ENCODE measurements around the gene SRCAP.

Gene SRCAP

DNA sequence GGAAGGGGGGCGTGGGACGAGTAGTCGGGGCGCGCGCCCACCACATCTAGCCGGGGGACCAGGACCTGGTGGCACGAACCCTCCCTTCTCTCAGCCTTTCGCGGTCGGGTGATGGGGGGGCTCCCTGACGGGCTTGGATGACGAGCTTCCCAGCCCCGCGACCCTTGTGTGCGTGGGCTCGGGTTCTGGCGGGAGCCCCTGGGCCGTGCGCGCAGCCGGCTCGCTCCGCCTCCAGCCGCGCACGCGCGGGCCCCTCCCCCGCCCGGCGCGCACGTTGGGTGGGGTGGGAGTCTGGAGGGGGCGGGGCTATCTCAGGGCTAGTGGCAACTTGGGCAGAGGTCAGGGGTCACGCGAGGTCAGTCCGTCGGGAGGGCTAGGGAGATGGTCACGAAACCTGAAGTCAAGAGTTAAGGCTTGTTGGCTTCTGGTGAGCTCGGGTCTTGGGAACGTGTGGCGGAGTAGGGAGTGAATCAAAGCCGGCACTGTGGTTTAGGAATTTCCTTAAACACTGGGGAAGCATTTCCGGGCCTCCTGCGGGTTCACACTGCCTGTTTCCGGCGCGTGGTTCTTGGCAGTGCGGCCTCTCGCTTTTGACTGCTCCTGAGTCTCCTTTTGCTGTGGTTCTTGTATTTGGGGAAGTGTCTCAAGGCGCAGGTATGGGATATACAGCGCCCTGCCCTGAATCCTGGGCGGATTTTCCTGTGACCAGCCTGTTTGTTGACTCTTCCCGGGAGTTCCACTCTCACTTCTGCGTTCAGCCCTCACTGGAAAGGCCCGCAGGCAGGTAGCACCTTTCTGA, at the start of gene SRCAP (continued):
- TF ChIP-seq, protein P1, sequence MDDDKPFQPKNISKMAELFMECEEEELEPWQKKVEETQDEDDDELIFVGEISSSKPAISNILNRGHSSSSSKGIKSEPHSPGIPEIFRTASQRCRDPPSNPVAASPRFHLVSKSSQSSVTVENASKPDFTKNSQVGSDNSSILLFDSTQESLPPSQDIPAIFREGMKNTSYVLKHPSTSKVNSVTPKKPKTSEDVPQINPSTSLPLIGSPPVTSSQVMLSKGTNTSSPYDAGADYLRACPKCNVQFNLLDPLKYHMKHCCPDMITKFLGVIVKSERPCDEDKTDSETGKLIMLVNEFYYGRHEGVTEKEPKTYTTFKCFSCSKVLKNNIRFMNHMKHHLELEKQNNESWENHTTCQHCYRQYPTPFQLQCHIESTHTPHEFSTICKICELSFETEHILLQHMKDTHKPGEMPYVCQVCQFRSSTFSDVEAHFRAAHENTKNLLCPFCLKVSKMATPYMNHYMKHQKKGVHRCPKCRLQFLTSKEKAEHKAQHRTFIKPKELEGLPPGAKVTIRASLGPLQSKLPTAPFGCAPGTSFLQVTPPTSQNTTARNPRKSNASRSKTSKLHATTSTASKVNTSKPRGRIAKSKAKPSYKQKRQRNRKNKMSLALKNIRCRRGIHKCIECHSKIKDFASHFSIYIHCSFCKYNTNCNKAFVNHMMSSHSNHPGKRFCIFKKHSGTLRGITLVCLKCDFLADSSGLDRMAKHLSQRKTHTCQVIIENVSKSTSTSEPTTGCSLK (tag by site-specific recombination; IDR thresholded peaks at IDR 0.05): no peak
- TF ChIP-seq HOXD13 (CRISPR knock-in tag; IDR thresholded peaks at IDR 0.05; ENCODE audit: borderline replicate concordance): no peak
- no peak for TF ChIP-seq ZNF184 (tag by site-specific recombination; IDR thresholded peaks at IDR 0.05)
- TF ChIP-seq ZNF561 (tag by site-specific recombination; IDR thresholded peaks at IDR 0.05; ENCODE audit: borderline replicate concordance): peak; percentile 78; the same call in 1 of the 2 replicates
- TF ChIP-seq, protein P2, sequence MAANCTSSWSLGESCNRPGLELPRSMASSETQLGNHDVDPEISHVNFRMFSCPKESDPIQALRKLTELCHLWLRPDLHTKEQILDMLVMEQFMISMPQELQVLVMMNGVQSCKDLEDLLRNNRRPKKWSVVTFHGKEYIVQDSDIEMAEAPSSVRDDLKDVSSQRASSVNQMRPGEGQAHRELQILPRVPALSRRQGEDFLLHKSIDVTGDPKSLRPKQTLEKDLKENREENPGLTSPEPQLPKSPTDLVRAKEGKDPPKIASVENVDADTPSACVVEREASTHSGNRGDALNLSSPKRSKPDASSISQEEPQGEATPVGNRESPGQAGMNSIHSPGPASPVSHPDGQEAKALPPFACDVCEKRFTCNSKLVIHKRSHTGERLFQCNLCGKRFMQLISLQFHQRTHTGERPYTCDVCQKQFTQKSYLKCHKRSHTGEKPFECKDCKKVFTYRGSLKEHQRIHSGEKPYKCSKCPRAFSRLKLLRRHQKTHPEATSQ (tag by site-specific recombination; IDR thresholded peaks at IDR 0.05): peak; percentile 67; the same call in 1 of the 2 replicates
- TF ChIP-seq, protein P3, sequence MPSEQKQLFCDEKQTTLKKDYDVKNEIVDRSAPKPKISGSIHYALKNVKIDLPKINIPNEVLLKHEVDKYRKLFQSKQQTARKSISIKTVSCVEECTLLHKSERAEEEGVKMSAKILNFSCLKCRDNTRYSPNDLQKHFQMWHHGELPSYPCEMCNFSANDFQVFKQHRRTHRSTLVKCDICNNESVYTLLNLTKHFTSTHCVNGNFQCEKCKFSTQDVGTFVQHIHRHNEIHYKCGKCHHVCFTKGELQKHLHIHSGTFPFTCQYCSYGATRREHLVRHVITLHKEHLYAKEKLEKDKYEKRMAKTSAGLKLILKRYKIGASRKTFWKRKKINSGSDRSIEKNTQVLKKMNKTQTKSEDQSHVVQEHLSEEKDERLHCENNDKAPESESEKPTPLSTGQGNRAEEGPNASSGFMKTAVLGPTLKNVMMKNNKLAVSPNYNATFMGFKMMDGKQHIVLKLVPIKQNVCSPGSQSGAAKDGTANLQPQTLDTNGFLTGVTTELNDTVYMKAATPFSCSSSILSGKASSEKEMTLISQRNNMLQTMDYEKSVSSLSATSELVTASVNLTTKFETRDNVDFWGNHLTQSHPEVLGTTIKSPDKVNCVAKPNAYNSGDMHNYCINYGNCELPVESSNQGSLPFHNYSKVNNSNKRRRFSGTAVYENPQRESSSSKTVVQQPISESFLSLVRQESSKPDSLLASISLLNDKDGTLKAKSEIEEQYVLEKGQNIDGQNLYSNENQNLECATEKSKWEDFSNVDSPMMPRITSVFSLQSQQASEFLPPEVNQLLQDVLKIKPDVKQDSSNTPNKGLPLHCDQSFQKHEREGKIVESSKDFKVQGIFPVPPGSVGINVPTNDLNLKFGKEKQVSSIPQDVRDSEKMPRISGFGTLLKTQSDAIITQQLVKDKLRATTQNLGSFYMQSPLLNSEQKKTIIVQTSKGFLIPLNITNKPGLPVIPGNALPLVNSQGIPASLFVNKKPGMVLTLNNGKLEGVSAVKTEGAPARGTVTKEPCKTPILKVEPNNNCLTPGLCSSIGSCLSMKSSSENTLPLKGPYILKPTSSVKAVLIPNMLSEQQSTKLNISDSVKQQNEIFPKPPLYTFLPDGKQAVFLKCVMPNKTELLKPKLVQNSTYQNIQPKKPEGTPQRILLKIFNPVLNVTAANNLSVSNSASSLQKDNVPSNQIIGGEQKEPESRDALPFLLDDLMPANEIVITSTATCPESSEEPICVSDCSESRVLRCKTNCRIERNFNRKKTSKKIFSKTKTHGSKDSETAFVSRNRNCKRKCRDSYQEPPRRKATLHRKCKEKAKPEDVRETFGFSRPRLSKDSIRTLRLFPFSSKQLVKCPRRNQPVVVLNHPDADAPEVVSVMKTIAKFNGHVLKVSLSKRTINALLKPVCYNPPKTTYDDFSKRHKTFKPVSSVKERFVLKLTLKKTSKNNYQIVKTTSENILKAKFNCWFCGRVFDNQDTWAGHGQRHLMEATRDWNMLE (tag by site-specific recombination; conservative IDR thresholded peaks at IDR 0.05; ENCODE audit: low read depth): peak; percentile 93
- TF ChIP-seq, protein P4, sequence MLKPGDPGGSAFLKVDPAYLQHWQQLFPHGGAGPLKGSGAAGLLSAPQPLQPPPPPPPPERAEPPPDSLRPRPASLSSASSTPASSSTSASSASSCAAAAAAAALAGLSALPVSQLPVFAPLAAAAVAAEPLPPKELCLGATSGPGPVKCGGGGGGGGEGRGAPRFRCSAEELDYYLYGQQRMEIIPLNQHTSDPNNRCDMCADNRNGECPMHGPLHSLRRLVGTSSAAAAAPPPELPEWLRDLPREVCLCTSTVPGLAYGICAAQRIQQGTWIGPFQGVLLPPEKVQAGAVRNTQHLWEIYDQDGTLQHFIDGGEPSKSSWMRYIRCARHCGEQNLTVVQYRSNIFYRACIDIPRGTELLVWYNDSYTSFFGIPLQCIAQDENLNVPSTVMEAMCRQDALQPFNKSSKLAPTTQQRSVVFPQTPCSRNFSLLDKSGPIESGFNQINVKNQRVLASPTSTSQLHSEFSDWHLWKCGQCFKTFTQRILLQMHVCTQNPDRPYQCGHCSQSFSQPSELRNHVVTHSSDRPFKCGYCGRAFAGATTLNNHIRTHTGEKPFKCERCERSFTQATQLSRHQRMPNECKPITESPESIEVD (tag by site-specific recombination; IDR thresholded peaks at IDR 0.05): no peak
- TF ChIP-seq IKZF3 (tag by site-specific recombination; IDR thresholded peaks at IDR 0.05): peak; percentile 97
- TF ChIP-seq, protein P5, sequence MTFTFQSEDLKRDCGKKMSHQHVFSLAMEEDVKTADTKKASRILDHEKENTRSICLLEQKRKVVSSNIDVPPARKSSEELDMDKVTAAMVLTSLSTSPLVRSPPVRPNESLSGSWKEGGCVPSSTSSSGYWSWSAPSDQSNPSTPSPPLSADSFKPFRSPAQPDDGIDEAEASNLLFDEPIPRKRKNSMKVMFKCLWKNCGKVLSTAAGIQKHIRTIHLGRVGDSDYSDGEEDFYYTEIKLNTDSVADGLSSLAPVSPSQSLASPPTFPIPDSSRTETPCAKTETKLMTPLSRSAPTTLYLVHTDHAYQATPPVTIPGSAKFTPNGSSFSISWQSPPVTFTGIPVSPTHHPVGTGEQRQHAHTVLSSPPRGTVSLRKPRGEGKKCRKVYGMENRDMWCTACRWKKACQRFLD (tag by site-specific recombination; IDR thresholded peaks at IDR 0.05): no peak
- TF ChIP-seq ZNF654 (tag by site-specific recombination; IDR thresholded peaks at IDR 0.05; ENCODE audit: low read depth): no peak
- TF ChIP-seq, protein P6, sequence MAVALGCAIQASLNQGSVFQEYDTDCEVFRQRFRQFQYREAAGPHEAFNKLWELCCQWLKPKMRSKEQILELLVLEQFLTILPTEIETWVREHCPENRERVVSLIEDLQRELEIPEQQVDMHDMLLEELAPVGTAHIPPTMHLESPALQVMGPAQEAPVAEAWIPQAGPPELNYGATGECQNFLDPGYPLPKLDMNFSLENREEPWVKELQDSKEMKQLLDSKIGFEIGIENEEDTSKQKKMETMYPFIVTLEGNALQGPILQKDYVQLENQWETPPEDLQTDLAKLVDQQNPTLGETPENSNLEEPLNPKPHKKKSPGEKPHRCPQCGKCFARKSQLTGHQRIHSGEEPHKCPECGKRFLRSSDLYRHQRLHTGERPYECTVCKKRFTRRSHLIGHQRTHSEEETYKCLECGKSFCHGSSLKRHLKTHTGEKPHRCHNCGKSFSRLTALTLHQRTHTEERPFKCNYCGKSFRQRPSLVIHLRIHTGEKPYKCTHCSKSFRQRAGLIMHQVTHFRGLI (tag by site-specific recombination; IDR thresholded peaks at IDR 0.05): no peak
- no peak for TF ChIP-seq ZNF121 (tag by site-specific recombination; IDR thresholded peaks at IDR 0.05)
- TF ChIP-seq, protein P7, sequence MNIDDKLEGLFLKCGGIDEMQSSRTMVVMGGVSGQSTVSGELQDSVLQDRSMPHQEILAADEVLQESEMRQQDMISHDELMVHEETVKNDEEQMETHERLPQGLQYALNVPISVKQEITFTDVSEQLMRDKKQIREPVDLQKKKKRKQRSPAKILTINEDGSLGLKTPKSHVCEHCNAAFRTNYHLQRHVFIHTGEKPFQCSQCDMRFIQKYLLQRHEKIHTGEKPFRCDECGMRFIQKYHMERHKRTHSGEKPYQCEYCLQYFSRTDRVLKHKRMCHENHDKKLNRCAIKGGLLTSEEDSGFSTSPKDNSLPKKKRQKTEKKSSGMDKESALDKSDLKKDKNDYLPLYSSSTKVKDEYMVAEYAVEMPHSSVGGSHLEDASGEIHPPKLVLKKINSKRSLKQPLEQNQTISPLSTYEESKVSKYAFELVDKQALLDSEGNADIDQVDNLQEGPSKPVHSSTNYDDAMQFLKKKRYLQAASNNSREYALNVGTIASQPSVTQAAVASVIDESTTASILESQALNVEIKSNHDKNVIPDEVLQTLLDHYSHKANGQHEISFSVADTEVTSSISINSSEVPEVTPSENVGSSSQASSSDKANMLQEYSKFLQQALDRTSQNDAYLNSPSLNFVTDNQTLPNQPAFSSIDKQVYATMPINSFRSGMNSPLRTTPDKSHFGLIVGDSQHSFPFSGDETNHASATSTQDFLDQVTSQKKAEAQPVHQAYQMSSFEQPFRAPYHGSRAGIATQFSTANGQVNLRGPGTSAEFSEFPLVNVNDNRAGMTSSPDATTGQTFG (tag by site-specific recombination; IDR thresholded peaks at IDR 0.05; ENCODE audit: borderline replicate concordance): no peak
- TF ChIP-seq ZNF600 (tag by site-specific recombination; IDR thresholded peaks at IDR 0.05): peak; percentile 96
- TF ChIP-seq SP2 (tag by site-specific recombination; IDR thresholded peaks at IDR 0.05): peak; percentile 84
- TF ChIP-seq, protein P8, sequence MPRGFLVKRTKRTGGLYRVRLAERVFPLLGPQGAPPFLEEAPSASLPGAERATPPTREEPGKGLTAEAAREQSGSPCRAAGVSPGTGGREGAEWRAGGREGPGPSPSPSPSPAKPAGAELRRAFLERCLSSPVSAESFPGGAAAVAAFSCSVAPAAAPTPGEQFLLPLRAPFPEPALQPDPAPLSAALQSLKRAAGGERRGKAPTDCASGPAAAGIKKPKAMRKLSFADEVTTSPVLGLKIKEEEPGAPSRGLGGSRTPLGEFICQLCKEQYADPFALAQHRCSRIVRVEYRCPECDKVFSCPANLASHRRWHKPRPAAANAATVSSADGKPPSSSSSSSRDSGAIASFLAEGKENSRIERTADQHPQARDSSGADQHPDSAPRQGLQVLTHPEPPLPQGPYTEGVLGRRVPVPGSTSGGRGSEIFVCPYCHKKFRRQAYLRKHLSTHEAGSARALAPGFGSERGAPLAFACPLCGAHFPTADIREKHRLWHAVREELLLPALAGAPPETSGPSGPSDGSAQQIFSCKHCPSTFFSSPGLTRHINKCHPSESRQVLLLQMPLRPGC (tag by site-specific recombination; IDR thresholded peaks at IDR 0.05): 0 out of 2 replicates have a peak, but pooled peaks have one; percentile 66
- TF ChIP-seq KLF10 (tag by site-specific recombination; IDR thresholded peaks at IDR 0.05): peak; percentile 69
- no peak for TF ChIP-seq ZNF529 (tag by site-specific recombination; IDR thresholded peaks at IDR 0.05; ENCODE audit: insufficient replicate concordance)
- TF ChIP-seq ZBTB20 (tag by site-specific recombination; IDR thresholded peaks at IDR 0.05): peak; percentile 67
- TF ChIP-seq ZNF670 (tag by site-specific recombination; IDR thresholded peaks at IDR 0.05; ENCODE audit: low read depth): no peak

All from HEK293 (cell line).